ENCODE results near the gene SPPL3.

DNA sequence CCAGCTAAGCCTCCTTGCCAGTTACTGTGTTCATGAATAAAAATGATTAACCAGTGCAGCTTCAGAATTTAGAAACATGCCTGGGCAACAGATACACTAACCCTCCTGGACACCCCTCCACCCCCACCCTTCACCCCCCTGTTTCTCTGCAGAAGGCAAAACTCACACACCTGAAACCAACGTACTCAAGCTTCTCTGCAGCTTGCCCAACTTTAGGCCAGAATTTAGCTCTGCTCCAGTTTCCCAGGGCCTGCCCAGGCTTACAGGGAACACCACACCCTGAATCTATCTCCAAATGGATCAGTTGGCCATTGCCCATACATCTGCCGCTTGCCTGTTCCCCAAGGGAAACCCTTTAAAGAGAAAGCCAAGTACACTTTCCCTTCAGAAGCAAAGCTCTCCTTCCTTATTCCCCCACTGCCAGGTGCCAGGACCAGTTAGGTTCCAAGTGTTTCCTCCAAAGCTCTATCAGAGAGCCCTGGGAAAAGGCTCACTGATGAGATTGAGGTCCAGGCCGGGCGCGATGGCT lies 1.8 kb upstream of the SPPL3 start:
- TF ChIP-seq POLR2A (IDR thresholded peaks at IDR 0.05): no peak
- TF ChIP-seq, protein P1, sequence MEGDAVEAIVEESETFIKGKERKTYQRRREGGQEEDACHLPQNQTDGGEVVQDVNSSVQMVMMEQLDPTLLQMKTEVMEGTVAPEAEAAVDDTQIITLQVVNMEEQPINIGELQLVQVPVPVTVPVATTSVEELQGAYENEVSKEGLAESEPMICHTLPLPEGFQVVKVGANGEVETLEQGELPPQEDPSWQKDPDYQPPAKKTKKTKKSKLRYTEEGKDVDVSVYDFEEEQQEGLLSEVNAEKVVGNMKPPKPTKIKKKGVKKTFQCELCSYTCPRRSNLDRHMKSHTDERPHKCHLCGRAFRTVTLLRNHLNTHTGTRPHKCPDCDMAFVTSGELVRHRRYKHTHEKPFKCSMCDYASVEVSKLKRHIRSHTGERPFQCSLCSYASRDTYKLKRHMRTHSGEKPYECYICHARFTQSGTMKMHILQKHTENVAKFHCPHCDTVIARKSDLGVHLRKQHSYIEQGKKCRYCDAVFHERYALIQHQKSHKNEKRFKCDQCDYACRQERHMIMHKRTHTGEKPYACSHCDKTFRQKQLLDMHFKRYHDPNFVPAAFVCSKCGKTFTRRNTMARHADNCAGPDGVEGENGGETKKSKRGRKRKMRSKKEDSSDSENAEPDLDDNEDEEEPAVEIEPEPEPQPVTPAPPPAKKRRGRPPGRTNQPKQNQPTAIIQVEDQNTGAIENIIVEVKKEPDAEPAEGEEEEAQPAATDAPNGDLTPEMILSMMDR (IDR thresholded peaks at IDR 0.05): no peak
- no peak for TF ChIP-seq POLR2AphosphoS5 (IDR thresholded peaks at IDR 0.05; ENCODE audit: insufficient read depth in 1 of 2, low read depth in 1 of 2)
